HG03565 (cell line): ENCODE data around the gene FAM53B.

Experiments
- ATAC-seq: cut with Tn5 transposase; IDR thresholded peaks from one replicate; pipeline ENCODE4 v1.9.1; 2021; ENCODE audit warnings: mild to moderate bottlenecking, moderate library complexity; ENCODE audit not compliant: unreplicated experiment

The FAM53B gene

DNA sequence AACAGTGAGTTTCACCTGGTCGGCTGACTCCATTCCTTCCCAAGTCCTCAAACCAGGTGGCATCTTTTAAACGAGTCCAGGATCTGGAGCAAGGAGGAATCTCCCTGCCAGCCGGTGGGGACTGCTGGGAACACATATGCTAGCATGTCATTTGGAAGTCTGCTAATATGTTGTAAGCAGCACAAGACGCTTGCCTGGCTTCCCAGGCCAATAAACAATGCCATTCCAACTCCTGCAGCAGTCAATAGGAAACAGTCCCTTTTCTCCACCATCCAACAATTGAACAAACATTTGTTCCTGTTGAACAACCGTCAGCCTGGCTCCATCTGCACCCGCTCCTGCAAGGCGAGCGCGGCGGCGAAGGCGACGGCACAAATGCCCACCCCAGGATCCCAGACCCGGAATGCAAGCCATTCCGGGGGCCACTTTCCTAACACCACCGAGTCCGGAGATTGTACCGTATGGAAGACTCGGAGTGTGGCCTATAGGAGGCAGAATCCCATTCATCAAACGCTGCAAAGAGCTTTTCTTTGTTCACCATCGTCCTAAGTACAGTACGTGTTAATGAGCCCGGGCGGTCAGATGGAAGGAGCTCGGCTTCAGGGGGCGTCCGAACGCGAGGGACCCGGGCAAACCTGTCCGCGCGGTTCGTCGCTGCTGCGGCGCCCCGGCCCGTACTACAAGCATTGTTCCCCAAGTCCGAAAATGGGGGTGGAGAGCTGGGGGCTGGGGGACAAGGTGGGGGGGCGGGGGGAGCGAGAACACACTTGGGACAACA lies 1.6 kb downstream of the FAM53B start:
- ATAC-seq: no peak

DNA sequence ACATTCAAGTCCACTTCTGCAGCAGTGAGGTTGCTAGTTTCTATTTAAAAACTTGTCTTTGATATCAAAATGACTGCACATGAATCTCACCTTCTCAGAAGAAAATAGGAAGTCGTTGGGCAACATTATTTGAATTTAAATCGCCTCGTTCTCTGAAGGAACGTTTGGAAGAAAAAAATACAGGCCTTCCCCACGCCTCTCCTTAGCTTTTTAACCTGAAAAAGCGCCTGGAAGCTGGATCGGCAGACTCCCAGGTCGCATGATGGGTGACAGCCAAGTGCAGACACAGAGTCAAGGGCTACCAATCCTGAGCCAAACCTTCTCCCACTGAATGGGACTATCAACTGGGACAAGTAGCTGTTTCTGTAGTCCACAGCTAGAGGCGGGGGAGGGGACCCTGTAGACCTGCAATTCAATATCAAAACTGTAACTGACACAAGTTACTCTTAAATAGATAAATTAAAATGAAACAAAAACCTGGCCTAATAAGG lies 2.2 kb downstream of the FAM53B start:
- no peak for ATAC-seq

DNA sequence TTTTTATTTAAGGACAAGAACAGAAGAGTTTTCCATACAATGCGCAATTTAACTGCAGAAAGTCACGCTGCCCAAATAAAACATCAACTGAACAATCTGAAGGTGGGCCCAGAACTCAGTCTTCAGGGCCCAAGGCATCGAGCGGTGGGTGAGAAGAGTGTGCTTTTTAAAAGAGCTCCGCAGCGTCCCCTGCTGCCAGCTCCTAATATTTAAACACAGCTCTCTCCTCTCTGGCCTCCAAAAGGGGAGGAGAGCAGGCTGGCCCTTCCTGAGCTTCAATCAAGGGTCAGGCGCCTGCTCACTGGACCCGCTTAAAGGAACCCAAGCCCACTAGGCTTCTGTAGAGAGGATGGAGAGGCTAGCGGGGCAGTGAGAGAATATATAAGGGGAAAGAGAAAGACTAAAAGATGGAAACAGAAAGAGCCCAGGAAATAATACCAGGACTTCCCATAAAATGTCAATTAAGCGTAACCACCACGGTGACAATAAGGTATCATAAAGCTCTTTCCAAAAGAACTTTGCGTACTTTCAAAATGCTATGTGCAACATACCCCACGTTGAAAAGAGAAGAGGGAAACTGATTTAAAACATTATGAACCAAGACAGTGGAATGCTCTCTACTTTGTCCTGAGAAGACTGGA lies 2.8 kb downstream of the FAM53B start:
- peak; percentile 39 for ATAC-seq

DNA sequence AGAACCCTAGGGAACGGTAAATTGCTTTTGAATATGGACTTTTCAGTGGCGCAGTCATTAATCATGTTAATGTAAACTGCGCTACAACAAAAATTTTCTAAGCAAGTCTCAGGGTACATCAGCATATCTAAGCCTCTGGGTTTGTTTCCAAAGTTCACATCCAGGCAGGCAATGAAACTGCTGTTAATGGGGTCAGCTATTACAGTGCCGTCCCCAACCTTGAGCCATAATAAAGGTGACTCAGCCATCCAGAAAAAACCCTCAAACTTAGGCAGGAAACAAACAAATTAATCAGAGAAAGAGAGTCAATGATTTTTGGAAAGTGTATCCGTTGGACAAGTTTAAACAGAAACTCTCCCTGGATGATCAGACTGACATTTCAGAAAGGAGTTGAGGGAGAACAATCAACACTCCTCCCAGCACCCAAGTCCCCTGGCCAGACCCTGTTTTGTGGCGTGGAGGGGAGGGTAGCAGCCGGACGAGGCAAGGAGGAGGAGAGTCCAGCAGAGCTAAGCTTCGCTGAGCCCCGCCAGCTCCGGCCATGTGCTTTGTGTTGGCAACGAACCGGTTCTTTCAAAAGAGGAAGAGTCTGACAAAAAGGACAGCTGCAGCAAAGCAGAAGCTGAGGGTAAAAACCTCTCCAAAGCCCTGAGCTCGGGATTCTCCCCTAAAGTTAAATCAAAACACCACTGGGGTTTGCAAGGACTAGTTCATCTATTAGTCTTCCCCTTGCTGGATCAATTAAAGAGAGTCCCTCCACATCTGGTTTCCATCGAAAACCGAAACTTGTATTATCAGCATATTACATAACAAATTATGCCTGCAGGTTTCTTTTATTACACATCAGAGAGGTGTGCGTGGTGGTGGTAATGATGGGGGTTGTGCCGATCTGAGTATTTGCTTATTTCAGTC lies 3.6 kb downstream of the FAM53B start:
- ATAC-seq: peak; percentile 8

DNA sequence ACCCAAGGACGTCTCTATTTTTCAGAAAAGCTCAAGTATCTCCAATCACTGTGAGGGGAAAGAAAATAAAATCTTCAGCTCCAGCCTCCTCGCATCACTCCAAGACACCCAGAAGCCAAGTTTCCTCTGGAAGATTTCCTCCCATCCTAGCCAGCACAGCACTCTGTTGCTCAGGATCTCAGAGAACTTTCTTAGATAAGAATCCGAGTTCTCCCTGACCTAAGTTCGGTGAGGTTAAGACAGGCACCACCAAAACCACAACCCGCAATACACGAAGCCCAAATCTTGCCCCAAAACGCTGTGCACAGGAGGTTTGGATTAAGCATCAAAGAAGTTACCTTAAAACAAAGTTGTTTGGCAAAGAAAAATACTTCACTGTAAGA lies 4.2 kb downstream of the FAM53B start:
- no peak for ATAC-seq

DNA sequence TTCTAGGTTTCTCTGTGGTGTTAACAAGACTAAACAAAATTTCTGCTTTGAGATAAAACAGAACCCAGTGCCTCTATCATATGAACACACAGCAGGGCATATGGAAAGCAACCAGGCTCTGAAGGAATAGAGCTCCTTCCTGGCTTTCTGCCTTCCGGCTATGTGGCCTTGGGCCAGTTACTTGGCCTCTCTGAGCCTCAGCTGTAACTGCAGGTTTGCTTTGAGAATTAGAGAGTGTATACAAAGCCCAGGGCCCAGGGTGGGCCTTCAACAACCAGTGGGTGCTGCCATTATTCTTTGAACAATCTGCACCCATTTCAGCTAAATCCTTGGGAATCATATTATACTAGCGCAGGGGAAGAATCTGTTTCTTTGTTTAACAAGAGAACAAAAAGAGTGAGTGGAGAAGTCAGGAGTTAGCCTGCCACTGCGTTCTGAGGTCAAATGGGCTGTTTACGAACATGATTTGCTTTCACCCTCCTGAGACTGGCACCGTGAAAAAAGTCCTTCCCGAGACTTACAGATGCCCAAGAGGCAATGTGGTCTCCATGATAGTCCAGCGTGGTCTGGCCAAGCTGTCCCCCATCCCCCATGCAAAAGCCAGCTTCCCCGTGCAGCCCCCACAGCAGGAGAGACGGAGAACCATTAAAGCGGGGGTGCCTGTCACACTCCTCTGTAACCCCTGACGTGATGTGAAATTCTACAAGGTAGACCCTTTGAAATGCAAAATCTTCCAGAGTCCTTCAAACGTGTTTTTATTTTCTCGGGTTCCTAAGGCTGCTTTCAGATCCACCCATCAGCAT lies 4.9 kb downstream of the FAM53B start:
- no peak for ATAC-seq

DNA sequence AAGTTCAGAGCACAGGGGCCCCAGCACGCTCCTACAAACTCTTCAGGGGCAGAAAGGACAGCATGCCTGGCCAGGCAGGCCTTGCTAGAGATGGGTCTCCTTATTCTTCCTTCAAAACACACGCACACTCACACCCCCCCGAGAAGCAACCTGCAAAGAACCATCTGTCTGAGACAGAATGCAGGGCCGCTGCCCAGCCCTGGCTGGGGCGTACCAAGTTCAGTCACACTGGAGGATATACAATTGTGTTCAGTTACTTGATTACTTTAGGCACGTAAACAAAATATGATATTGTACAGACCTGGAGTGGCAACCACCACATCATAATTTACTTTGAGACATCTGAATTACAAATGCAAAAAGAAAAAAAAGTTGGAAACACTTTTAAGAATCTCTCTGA lies 5.7 kb downstream of the FAM53B start:
- ATAC-seq: no peak

DNA sequence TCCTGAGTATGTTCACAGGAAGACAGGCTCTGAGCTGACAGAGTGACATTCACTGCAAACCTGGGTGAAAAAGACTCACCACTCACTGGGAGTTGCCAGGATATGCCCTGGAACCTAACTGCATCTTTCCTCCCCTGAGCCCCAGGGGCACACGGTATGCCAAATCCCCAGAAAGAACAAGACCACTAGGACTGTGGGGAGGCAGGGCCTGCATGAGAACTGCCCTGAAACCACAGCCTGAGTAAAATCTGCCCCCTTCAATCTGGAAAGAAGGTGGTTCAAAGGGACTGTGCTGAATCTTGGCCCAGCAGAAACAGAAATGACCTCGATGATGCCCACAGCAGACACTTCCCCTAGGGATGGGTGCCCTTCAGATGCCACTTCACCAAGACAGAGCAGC lies 6.5 kb downstream of the FAM53B start:
- ATAC-seq: no peak

DNA sequence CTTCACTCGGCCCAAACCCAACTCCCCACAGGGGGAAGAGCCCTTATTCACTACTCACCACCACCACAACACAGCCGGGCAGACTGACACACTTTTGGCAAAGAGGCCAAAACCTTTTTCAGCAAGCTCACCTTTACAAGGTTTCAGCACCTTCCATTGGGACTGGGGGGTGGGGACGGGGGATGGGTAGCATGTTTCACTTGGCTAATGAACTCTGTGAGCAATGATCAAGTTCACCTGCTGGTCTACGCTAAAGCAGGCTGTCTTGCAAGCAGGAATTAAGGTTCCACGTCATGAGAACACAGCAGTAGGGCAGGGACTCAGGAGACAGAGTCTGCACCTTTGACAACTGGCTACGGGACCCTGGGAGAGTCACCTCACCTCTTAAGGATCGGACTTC lies 7.0 kb downstream of the FAM53B start:
- ATAC-seq: no peak

DNA sequence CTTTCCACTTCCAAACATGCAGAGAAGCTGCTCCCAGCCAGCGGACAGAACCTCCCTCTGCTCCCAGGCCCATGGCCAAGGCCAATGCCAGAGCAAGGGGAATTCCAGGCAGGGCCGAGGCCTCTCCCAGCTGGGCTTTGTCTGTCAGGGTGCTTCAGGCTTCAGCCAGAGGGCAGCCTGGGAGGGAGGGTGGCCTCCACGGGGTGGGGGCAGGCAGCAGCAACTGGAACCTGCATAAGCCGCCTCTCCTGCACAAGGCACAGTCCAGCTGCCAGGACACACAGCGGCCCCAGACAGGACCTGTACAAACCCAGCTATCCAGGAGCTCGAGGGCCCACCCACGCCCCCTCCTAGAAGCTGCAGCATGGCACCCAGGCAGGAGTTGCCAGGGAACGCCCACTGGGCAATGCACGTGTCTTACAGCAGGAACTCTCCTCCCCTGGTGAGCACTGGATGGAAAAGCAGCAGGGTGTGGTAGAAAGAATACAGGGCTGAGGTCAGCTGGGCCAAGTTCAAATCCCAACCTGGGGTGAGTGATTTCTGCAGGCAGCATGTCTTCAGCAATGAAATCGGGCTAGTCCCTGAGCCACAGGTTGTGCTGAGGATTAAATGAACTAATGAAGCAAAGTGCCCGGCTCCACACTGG lies 7.6 kb downstream of the FAM53B start:
- ATAC-seq: no peak

DNA sequence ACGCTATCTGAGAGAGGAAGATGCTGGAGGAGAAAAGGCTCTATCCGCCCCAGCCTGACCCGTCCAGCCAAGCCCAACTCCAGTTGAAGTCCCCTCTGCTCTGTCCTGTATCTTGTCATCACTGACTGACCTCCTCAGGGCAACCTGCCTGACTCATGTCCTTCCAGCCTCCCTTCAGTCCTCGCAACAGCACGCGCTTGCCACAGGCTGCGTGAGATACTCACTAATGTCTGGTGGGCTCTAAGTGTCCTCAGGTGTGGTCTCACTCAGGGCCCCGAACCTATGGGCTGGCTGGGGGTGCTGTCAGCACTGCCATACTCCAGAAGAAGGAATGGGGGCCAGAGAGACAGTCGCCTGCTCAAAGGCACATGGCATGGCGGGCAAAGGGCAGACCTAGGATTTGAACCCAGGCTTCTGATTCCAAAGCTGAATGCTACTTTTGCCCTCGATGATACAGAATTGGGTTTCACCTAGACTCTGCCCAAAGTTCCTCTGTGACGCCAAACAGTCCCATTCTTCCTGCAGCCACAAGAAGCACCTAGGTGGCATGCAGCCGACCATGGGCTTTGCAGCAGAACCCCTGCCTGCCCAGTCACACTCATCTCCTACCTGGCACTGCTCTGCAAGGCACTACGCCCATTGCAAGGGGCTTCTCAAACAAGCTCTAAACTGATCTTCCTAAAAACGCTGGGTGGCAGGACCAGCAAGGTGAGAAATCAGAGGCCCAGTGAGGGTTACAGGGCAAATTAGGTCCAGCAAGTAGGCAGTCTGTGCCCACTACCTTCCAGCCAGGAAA lies 8.5 kb downstream of the FAM53B start:
- ATAC-seq: no peak

DNA sequence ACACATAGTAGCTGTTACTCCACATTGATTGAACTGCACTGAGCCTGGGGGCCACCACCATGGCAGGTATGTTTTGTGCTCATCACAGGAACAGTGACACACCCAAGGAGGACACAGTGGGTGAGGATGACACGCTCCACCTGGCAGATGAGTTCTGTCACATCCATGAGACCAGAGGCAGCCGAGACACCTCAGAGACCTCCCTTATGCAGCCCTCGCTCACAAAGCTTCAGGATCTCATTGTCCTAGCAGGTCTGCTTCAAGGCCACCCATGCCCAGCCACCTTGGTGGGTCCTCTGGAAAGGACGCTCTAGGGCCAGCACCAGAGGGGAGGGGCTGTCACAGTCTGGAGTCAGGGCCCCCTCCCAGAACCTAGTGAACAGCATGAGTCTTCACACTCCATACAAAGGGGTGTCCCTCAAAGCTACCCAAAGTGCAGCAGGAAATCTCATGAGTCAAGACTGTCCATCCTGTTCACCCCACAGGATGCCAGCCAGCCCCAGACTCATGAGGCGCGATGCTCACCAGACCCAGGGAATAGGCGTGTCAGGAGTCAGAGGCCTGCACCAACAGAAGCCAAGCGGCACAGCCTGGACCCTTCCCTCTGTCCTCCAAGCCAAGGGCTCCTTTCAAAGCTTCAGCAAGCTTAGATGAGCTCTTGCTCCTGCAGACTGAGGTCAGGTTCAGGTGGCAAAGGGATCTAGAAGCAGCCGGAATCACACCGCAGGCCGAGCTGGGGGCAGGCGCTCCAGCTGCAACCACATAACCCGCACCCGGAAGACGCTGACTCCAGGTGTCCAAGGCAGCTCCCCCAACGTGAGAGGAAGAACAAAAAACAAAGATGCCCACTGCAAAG lies 9.6 kb downstream of the FAM53B start:
- ATAC-seq: no peak

DNA sequence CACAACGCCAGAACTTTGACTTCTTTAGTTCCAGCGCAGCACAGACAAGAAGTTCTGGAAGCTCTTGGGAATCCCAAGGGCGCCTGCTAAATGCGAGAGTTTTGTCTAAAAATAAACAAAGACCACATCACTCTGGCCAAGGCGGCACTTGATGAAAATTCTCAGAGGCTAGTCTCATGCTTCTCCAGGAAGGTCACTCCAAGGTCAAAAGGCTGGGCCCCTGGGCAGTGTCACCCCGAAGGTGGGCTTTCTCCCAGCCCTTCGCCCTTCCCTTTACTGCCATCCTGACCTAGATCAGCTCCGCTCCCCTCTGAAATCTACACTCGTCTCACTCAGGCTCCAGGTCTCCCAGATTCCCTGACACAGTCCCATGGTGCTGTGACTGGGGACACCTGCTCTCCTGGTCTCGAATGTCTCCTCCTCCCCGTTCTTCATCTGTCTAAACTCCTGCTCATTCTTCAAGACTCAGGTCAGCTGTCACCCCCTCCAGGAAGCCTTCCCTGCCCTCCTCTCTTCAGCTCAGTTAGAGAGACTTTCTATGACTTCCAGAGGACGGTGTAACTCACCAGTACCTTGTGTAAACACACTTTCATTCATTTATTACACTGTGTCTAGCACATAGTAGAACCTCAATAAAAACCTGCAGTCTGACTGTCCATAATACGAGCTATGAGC lies 10.5 kb downstream of the FAM53B start:
- ATAC-seq: no peak

DNA sequence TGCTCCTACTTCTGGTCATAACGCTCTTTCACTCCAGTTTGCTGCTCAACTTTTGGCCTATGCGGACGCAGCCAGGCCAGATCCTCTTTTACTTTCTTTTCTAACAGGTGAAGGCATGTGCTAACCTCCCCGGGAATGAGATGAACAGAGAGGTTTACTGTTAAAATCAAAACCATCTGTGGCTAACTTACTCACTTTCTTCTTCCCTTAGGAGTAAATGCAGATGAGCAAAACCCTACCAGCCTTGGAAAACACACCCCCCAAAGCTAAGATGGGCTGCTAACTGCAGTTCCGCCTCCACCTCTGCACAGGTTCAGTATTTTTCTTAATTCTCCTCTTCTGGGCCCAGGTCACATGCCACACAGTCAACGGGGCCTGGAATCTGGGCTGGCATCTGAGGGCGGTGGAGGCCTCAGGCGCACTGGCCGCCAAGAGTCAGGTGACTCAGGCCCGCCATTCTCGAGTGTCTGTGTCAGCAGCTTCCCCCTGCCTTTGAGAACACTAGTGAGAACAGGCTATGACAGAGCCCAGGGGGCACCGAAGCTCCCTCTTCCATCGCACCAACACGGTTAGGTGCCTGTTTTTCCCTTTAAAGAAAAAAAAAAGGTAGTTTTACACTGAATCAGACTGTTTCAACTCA lies 11.1 kb downstream of the FAM53B start:
- peak; percentile 46 for ATAC-seq

DNA sequence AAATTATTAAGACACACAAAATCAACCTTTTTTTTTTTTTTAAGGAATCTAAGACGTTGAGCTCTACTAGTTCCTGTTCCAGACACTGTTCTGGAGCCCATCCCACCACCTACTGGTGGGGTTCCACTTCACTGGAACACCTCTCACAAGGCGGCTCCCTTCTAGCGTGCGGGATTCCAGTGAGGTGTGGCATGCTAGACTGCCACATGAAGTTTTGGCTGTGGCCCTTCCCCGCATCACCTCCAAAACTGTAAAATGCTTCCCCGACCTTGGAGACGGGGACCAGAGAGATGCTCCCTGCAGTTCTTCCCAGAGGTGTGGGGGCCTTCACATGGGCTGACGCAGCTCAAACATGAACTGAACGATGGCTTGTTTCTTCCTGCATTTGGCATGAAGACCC lies 12.6 kb downstream of the FAM53B start:
- ATAC-seq: no peak

DNA sequence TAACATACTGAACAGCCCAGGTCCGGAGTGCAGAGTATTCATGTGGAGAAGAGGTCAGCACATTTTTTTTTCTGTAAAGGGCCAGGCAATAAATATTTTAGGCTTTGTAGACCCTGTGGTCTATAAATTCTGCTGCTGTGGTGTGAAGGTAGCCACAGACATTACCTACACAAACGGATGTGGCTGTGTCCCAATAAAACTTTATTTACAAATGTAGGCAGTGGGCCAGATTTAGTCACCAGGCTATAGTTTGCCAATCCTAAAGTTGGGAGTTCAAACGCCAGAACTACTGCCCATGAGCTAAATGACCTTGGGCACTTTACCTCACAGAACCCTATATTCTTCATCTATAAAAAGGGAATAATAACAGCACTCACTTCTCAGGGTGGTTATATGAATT lies 13.4 kb downstream of the FAM53B start:
- ATAC-seq: no peak

DNA sequence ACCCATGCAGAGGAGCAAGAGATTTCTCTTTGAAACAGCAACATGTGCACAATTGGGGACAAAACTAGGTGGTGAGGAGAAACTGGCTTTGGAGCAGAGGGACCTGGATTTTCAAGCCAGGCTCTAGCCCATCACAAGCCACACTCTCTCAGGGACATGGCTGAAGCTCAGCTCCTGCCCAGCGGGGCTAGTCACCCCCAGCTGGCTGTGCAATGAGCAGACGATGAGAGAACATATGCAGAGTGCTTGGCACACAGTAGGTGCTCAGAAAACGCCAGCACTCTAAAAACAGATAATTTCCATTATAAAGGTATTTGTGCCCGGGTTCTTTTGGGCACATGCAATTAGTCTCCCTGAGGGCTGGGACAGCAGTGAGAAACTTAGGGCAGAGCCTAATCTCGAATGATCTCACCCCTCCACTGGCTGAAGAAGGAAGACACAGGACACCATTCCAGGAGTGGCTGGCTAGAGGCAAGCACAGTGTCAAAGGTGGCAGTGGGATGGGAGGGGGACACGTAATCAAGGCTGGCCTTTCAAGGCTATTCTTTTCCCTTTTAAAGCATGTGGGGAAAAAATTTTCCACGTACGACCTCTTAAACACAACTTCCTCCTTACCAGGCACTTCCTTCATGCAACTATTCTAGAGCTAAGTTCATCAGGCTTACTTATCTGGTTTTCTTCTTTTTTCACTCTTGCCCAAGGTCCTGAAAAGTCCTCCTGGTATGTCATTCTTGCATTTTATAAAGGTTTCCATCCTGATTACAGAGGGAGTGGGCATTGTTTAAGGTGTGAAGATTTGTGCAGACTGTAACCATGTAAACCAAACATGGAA lies 15.1 kb downstream of the FAM53B start:
- ATAC-seq: no peak
